Trophoblast cell (in vitro differentiated cells and primary cell): ENCODE data around the gene ABCB9.

Experiments used
- DNase-seq, 2 donors: peaks; one replicate each; pipeline ENCODE4 v3.0.0-alpha.2; 2016
- H2AFZ ChIP-seq: 2 replicates; pipeline ENCODE4 v1.6.1; 2013; ENCODE audit warnings: low read length, moderate library complexity, mild to moderate bottlenecking; ENCODE audit not compliant: insufficient read depth, poor library complexity
- H2AK5ac ChIP-seq: 2 replicates; pipeline ENCODE4 v1.6.1; 2013; ENCODE audit warnings: mild to moderate bottlenecking, low read length
- H2BK120ac ChIP-seq: 2 replicates; pipeline ENCODE4 v1.6.1; 2013; ENCODE audit warnings: low read length, mild to moderate bottlenecking, moderate library complexity; ENCODE audit not compliant: insufficient read depth, poor library complexity
- H2BK12ac ChIP-seq: 2 replicates; pipeline ENCODE4 v1.6.1; 2013; ENCODE audit warnings: mild to moderate bottlenecking, low read length, moderate library complexity
- H2BK5ac ChIP-seq: 2 replicates; pipeline ENCODE4 v1.6.1; 2013; ENCODE audit warnings: low read length, low read depth, moderate library complexity, mild to moderate bottlenecking; ENCODE audit not compliant: poor library complexity
- H3K14ac ChIP-seq: 2 replicates; pipeline ENCODE4 v1.6.1; 2013; ENCODE audit warnings: mild to moderate bottlenecking, low read length
- H3K18ac ChIP-seq: 2 replicates; pipeline ENCODE4 v1.6.1; 2013; ENCODE audit warnings: mild to moderate bottlenecking, low read length
- H3K23ac ChIP-seq: 2 replicates; pipeline ENCODE4 v1.6.1; 2013; ENCODE audit warnings: low read length
- H3K27ac ChIP-seq: 2 replicates; pipeline ENCODE4 v1.5.1; 2013; ENCODE audit warnings: low read depth, mild to moderate bottlenecking, inconsistent platforms, low read length, moderate library complexity
- H3K27me3 ChIP-seq: 2 replicates; pipeline ENCODE4 v1.6.1; 2013; ENCODE audit warnings: inconsistent platforms, mild to moderate bottlenecking, low read length, moderate library complexity; ENCODE audit not compliant: insufficient read depth
- H3K36me3 ChIP-seq, 2 experiments: 1 replicate in 1 of 2; 2 replicates in 1 of 2; pipeline ENCODE4 v1.6.1; 2013; ENCODE audit warnings: low read length in 2 of 2, mild to moderate bottlenecking in 2 of 2, moderate library complexity in 1 of 2; ENCODE audit not compliant: insufficient read depth in 2 of 2, control insufficient read depth in 1 of 2
- H3K4ac ChIP-seq: 2 replicates; pipeline ENCODE4 v1.6.1; 2013; ENCODE audit warnings: low read depth, mild to moderate bottlenecking, low read length, moderate library complexity
- H3K4me1 ChIP-seq, 2 experiments: 1 replicate in 1 of 2; 2 replicates in 1 of 2; pipeline ENCODE4 v1.6.1; 2013; ENCODE audit warnings: low read length in 2 of 2, mild to moderate bottlenecking in 2 of 2, moderate library complexity in 1 of 2; ENCODE audit not compliant: insufficient read depth in 2 of 2, control insufficient read depth in 1 of 2
- H3K4me2 ChIP-seq: 2 replicates; pipeline ENCODE4 v1.6.1; 2013; ENCODE audit warnings: inconsistent platforms, mild to moderate bottlenecking, low read length, moderate library complexity
- H3K4me3 ChIP-seq: 2 replicates; pipeline ENCODE4 v1.5.1; 2013; ENCODE audit warnings: mild to moderate bottlenecking, low read depth, low read length, inconsistent platforms
- H3K79me1 ChIP-seq: one replicate; pipeline ENCODE4 v1.6.1; 2013; ENCODE audit warnings: low read length
- H3K79me2 ChIP-seq: 2 replicates; pipeline ENCODE4 v1.6.1; 2013; ENCODE audit warnings: low read length, mild to moderate bottlenecking; ENCODE audit not compliant: control insufficient read depth, insufficient read depth, poor library complexity
- H3K9ac ChIP-seq: 2 replicates; pipeline ENCODE4 v1.6.1; 2013; ENCODE audit warnings: mild to moderate bottlenecking, low read length
- H3K9me3 ChIP-seq: 2 replicates; pipeline ENCODE4 v1.6.1; 2013; ENCODE audit warnings: low read depth, mild to moderate bottlenecking, control low read depth, inconsistent platforms, low read length; ENCODE audit not compliant: insufficient read depth
- H4K12ac ChIP-seq: 2 replicates; pipeline ENCODE4 v1.6.1; 2013; ENCODE audit warnings: low read depth, mild to moderate bottlenecking, low read length, moderate library complexity
- H4K8ac ChIP-seq: 2 replicates; pipeline ENCODE4 v1.6.1; 2013; ENCODE audit warnings: low read depth, mild to moderate bottlenecking, low read length, moderate library complexity
- H4K91ac ChIP-seq: one replicate; pipeline ENCODE4 v1.6.1; 2013; ENCODE audit warnings: low read depth, mild to moderate bottlenecking, low read length, moderate library complexity
- WGBS: extraction: QIAGEN DNeasy Blood & Tissue Kit; methylation state at CpG from one replicate; pipeline ENCODE4 v1.1.7; 2013; ENCODE audit warnings: missing lambda C conversion rate; ENCODE audit not compliant: insufficient read length, insufficient coverage; ENCODE audit errors: extremely low coverage; 5-methylcytosine and 5-hydroxymethylcytosine counted together

Gene ABCB9

DNA sequence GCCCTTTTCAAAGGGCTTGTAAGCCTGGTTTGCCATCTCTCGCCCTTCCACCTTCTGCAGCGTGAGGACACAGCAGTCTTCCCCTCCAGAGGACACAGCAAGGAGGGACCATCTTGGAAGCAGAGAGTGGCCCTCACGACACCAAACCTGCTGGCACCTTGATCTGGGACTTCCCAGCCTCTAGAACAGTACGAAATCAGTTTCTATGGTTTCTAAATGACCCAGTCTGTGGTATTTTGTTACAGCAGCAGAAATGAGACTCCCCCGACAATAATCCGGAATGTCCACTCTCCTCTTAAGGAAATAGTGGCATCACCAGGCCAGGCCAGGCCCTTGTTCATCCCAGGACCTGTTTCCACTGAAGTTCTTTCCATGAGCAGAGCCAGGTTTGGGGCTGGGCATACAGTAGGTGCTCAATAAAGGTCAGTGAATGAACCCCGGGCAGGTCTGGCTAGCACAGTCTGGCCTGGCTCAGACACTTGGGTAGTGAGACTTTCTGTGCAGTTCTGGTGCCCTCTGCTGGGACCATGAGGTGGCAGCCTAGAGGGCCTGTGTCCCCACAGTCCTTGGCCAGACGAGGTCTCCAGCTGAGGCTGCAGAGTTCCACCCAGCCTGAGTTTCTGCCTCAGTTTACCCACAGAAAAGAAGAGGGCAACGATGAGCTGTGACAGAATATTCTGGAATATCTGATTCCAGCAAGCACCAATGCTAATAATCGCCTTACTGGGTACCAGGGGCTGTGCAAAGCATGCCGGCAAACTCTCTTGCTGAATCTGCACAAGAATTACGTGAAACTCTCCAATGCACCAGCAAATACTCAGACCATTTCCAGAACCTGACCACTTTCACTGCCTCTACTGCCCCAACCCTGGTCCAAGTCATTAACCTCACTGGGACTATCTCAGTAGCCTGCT, 14.0 kb downstream of the ABCB9 start:
- H4K8ac ChIP-seq = no peak overlapping the region
- DNase-seq = peak; percentile 61 to 83
- H3K18ac ChIP-seq = no peak overlapping the region
- no peak overlapping the region for H3K4me3 ChIP-seq
- H3K79me2 ChIP-seq = no peaks in the 10 kb centered on the region
- H3K14ac ChIP-seq = no peak overlapping the region
- no peaks in the 10 kb centered on the region for H3K27me3 ChIP-seq
- H3K79me1 ChIP-seq = peaks cover 3% of the 10 kb centered on the region
- H3K9me3 ChIP-seq = no peaks in the 10 kb centered on the region
- no peak overlapping the region for H2BK5ac ChIP-seq
- no peak overlapping the region for H3K4ac ChIP-seq
- no peak overlapping the region for H3K23ac ChIP-seq
- H4K91ac ChIP-seq = no peak overlapping the region
- H3K27ac ChIP-seq = no peak overlapping the region
- no peak overlapping the region for H3K9ac ChIP-seq
- no peak overlapping the region for H2AFZ ChIP-seq
- no peak overlapping the region for H2AK5ac ChIP-seq
- H3K36me3 ChIP-seq = peaks cover 0 to under 1% of the 10 kb centered on the region in 2 experiments
- peaks cover 4% of the 10 kb centered on the region in 2 experiments for H3K4me1 ChIP-seq
- WGBS = no CpG with 5 or more reads among the region's 12 CpGs
- no peak overlapping the region for H2BK120ac ChIP-seq
- no peak overlapping the region for H4K12ac ChIP-seq
- H2BK12ac ChIP-seq = no peak overlapping the region
- no peak overlapping the region for H3K4me2 ChIP-seq

DNA sequence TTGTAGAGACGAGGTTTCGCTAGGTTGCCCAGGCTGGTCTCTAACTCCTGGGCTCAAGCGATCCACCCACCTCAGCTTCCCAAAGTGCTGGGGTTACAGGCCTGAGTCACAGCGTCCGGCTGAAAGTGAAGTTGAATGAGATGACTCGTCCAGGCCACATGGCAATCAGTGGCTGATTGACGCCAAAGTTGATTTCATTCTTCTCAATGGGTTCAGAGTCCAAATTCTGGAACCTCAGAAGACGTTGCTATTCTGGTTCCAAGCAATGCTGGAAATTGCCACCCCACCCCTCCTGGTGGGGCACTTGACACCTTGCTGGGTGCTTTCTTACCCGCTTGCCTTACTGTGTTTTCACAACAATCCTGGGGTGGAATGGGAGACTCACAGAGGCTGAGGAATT, 14.9 kb downstream of the ABCB9 start:
- H3K4me1 ChIP-seq = peaks cover 7% of the 10 kb centered on the region in 2 experiments
- peaks cover 9% of the 10 kb centered on the region for H3K79me1 ChIP-seq

DNA sequence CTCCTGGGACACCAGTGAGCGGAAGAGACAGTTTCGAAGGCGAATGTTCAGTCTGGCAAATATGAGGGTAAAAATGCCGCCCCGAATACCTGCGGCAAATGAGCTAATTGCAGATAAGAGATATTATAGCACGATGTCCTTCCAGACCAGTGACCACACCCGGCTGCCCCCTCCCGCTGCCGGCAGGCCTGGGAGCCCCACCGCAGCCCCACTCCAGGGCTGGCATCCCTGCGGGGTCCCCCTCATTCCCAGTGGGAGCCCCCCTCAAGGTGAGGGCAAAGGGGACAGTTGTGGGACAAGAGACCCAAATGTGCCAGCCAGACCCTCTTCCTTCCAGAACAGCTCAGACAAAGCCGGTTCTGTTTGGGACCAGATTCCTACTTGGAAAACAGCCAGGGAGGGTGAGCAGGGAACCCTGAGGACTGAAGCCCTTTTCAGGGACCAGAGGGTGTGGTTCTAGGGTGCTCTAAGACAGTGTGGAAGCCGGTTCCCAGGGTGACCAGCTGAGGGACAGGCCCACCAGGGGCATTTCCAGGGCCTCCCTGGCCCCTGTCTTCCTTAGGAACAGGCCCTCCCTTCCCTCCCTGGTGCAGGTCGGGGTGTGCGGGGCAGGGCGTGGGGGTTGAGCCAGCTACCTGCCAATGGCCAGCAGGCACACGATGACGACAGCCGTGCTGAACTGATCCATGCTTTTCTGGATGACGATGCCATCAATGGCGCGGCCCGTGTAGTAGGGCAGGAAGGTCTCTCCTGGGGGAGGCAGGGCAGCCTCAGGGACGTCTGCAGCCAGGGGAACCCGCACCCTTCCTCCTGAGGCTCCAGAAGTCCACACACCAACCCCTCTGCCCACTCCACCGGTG, 16.2 kb downstream of the ABCB9 start:
- no peak overlapping the region for H3K9ac ChIP-seq
- no peak overlapping the region for H2BK120ac ChIP-seq
- DNase-seq = no peak
- no peaks in the 10 kb centered on the region for H3K79me2 ChIP-seq
- H3K18ac ChIP-seq = no peak overlapping the region
- no peak overlapping the region for H3K4me2 ChIP-seq
- H3K27me3 ChIP-seq = no peaks in the 10 kb centered on the region
- no peak overlapping the region for H2AK5ac ChIP-seq
- H2BK5ac ChIP-seq = no peak overlapping the region
- H3K27ac ChIP-seq = no peak overlapping the region
- peaks cover 2% of the 10 kb centered on the region for H3K9me3 ChIP-seq
- no peak overlapping the region for H3K14ac ChIP-seq
- H3K79me1 ChIP-seq = peaks cover 12% of the 10 kb centered on the region
- H2AFZ ChIP-seq = no peak overlapping the region
- no peak overlapping the region for H4K8ac ChIP-seq
- H3K4me3 ChIP-seq = no peak overlapping the region
- H3K23ac ChIP-seq = no peak overlapping the region
- no peaks in the 10 kb centered on the region for H3K36me3 ChIP-seq
- no CpG with 5 or more reads among the region's 27 CpGs for WGBS
- no peak overlapping the region for H4K91ac ChIP-seq
- peaks cover 7 to 8% of the 10 kb centered on the region in 2 experiments for H3K4me1 ChIP-seq
- no peak overlapping the region for H3K4ac ChIP-seq
- H4K12ac ChIP-seq = no peak overlapping the region
- no peak overlapping the region for H2BK12ac ChIP-seq

More for the DNA sequence above, 14.9 kb downstream of the ABCB9 start:
- Histone ChIP-seq H3K27ac (no peak overlapping the region), H2BK5ac (peak overlapping the region; percentile 24), H4K12ac (no peak overlapping the region), H3K14ac (no peak overlapping the region), H3K36me3 (no peaks in the 10 kb centered on the region), H3K79me2 (no peaks in the 10 kb centered on the region), H2AK5ac (no peak overlapping the region), H3K4ac (no peak overlapping the region), H3K9me3 (no peaks in the 10 kb centered on the region), H3K4me3 (no peak overlapping the region), H3K18ac (no peak overlapping the region), H2BK12ac (no peak overlapping the region), H3K27me3 (no peaks in the 10 kb centered on the region), H3K9ac (no peak overlapping the region), H2BK120ac (no peak overlapping the region), H2AFZ (no peak overlapping the region), H4K8ac (no peak overlapping the region), H4K91ac (no peak overlapping the region), H3K23ac (no peak overlapping the region), H3K4me2 (no peak overlapping the region)
- no CpG with 5 or more reads among the region's 9 CpGs for WGBS
- peak in 1 of 2 donors; percentile 14 for DNase-seq

DNA sequence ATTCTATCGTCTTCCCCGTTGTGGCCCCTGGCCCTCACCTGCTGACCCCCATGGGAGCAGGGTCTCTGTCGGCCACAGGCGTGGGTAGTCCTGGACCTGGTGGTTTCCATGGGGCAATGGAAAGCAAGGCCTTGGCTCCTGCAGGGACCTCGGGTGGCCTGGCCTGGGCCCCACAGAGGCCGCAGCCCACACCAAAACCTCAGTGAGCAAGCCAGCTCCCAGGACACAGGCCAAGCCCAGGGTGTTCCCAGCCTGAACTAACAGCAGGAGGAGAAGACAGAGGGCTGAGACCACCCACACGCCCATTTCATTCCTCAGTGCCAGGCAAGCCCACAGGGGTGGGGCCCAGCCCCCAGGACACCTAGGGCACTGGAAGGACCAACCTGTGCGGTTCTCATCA, 16.9 kb downstream of the ABCB9 start:
- H3K14ac ChIP-seq = no peak overlapping the region
- no peak overlapping the region for H4K91ac ChIP-seq
- H2BK12ac ChIP-seq = peak overlapping the region; percentile 5
- peaks cover 7 to 14% of the 10 kb centered on the region in 2 experiments for H3K4me1 ChIP-seq
- H3K4me2 ChIP-seq = no peak overlapping the region
- H3K9me3 ChIP-seq = peaks cover 3% of the 10 kb centered on the region
- H4K12ac ChIP-seq = no peak overlapping the region
- H3K36me3 ChIP-seq = no peaks in the 10 kb centered on the region
- no peak overlapping the region for H2BK5ac ChIP-seq
- H3K4me3 ChIP-seq = no peak overlapping the region
- H3K27me3 ChIP-seq = no peaks in the 10 kb centered on the region
- no peak overlapping the region for H3K18ac ChIP-seq
- no peak overlapping the region for H2AK5ac ChIP-seq
- no peak overlapping the region for H2AFZ ChIP-seq
- H3K79me1 ChIP-seq = peaks cover 16% of the 10 kb centered on the region
- no peak overlapping the region for H3K23ac ChIP-seq
- no peak overlapping the region for H4K8ac ChIP-seq
- no peak overlapping the region for H3K27ac ChIP-seq
- WGBS = no CpG with 5 or more reads among the region's 8 CpGs
- H2BK120ac ChIP-seq = no peak overlapping the region
- H3K79me2 ChIP-seq = no peaks in the 10 kb centered on the region
- DNase-seq = no peak
- no peak overlapping the region for H3K4ac ChIP-seq
- H3K9ac ChIP-seq = no peak overlapping the region
